ENCODE measurements around the gene MED26.

Gene MED26

GRCh38 chr19:16532440-16533234, 95.4 kb downstream of the MED26 start:
- DNase-seq = no peak

GRCh38 chr19:16531380-16531669, 96.7 kb downstream of the MED26 start:
- no peak for DNase-seq

- DNase-seq = no peak
Measured at GRCh38 chr19:16530540-16531379, 97.2 kb downstream of the MED26 start.

- no peak for DNase-seq
Measured at GRCh38 chr19:16529466-16530144, 98.4 kb downstream of the MED26 start.

GRCh38 chr19:16527971-16528521, 100.0 kb downstream of the MED26 start:
- DNase-seq = peak; percentile 61

GRCh38 chr19:16527334-16527935, 100.6 kb downstream of the MED26 start:
- DNase-seq = no peak

GRCh38 chr19:16525751-16526481, 102.1 kb downstream of the MED26 start:
- DNase-seq = no peak

- DNase-seq = no peak
Measured at GRCh38 chr19:16524991-16525734, 102.8 kb downstream of the MED26 start.

All from CD4-positive, alpha-beta T cell treated with Interleukin-17A for 4 hours (primary cell).